ENCODE measurements around the gene UFL1.
"Not testable (repeated sequence)": the region's sequence is repeated elsewhere in the genome, so short reads cannot be mapped to it uniquely, and the experiment has no call there.

The UFL1 gene

GRCh38 chr6:96521644-96522464, at the start of gene UFL1:
UFL1 (plus strand) TSS chr6:96521806; CDS start chr6:96521874, 68 bp downstream.
- DNase-seq (ENCODE audit: low spot score) = peak; percentile 85
- no peak for TF ChIP-seq CTCF (IDR thresholded peaks at IDR 0.05; ENCODE audit: extremely low read depth, missing control alignments)

- not testable (repeated sequence) for DNase-seq (ENCODE audit: low spot score)
Observed at GRCh38 chr6:96472291-96472690, 49.3 kb upstream of the UFL1 start.

- DNase-seq (ENCODE audit: low spot score) = no peak
- TF ChIP-seq CTCF (IDR thresholded peaks at IDR 0.05; ENCODE audit: extremely low read depth, missing control alignments) = no peak
Observed at GRCh38 chr6:96478695-96479094, 42.9 kb upstream of the UFL1 start.

- no peak for DNase-seq (ENCODE audit: low spot score)
- no peak for TF ChIP-seq CTCF (IDR thresholded peaks at IDR 0.05; ENCODE audit: extremely low read depth, missing control alignments)
Observed at GRCh38 chr6:96491926-96492325, 29.7 kb upstream of the UFL1 start.

- no peak for DNase-seq (ENCODE audit: low spot score)
- TF ChIP-seq CTCF (IDR thresholded peaks at IDR 0.05; ENCODE audit: extremely low read depth, missing control alignments) = no peak
Observed at GRCh38 chr6:96499781-96500180, 21.8 kb upstream of the UFL1 start.

GRCh38 chr6:96502915-96503314, 18.7 kb upstream of the UFL1 start:
- no peak for TF ChIP-seq CTCF (IDR thresholded peaks at IDR 0.05; ENCODE audit: extremely low read depth, missing control alignments)
- DNase-seq (ENCODE audit: low spot score) = no peak

GRCh38 chr6:96505363-96505762, 16.2 kb upstream of the UFL1 start:
- no peak for DNase-seq (ENCODE audit: low spot score)
- no peak for TF ChIP-seq CTCF (IDR thresholded peaks at IDR 0.05; ENCODE audit: extremely low read depth, missing control alignments)

- no peak for TF ChIP-seq CTCF (IDR thresholded peaks at IDR 0.05; ENCODE audit: extremely low read depth, missing control alignments)
- no peak for DNase-seq (ENCODE audit: low spot score)
Observed at GRCh38 chr6:96509281-96509680, 12.3 kb upstream of the UFL1 start.

Data from GM20000 (cell line).